Mammary epithelial cell (primary cell): ENCODE results near the gene COP1.
"Not testable (repeated sequence)": the region's sequence is repeated elsewhere in the genome, so short reads cannot be mapped to it uniquely, and the experiment has no call there.

ENCODE experiments used
- EZH2 ChIP-seq: IDR thresholded peaks from 2 replicates; pipeline ENCODE4 v1.6.1; 2012; ENCODE audit warnings: low read length, inconsistent platforms, borderline replicate concordance
- TF ChIP-seq, protein P1 (sequence below), 2 donors: IDR thresholded peaks in 1 of 2; conservative IDR thresholded peaks in 1 of 2; 2 replicates each; pipeline ENCODE4 v1.5.1; 2011 to 2012; ENCODE audit warnings: inconsistent platforms in 2 of 2, low read length in 2 of 2, mild to moderate bottlenecking in 2 of 2, control low read depth in 1 of 2, low read depth in 1 of 2; ENCODE audit not compliant: insufficient read depth in 1 of 2; ENCODE audit errors: extremely low read depth in 1 of 2

DNA sequence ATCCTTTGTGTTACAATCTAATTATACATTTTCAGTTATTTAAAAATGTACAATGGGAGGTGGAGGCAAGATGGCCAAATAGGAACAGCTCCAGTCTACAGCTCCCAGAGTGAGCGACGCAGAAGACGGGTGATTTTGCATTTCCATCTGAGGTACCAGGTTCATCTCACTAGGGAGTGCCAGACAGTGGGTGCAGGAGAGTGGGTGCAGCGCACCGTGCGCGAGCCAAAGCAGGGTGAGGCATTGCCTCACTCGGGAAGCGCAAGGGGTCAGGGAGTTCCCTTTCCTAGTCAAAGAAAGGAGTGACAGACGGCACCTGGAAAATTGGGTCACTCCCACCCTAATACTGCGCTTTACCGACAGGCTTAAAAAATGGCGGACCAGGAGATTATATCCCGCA, 214.9 kb downstream of the COP1 start:
- TF ChIP-seq, protein P1, sequence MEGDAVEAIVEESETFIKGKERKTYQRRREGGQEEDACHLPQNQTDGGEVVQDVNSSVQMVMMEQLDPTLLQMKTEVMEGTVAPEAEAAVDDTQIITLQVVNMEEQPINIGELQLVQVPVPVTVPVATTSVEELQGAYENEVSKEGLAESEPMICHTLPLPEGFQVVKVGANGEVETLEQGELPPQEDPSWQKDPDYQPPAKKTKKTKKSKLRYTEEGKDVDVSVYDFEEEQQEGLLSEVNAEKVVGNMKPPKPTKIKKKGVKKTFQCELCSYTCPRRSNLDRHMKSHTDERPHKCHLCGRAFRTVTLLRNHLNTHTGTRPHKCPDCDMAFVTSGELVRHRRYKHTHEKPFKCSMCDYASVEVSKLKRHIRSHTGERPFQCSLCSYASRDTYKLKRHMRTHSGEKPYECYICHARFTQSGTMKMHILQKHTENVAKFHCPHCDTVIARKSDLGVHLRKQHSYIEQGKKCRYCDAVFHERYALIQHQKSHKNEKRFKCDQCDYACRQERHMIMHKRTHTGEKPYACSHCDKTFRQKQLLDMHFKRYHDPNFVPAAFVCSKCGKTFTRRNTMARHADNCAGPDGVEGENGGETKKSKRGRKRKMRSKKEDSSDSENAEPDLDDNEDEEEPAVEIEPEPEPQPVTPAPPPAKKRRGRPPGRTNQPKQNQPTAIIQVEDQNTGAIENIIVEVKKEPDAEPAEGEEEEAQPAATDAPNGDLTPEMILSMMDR (conservative IDR thresholded peaks at IDR 0.05 in 1 of 2, IDR thresholded peaks at IDR 0.05 in 1 of 2; ENCODE audit: extremely low read depth in 1 of 2, insufficient read depth in 1 of 2, low read depth in 1 of 2, low read length in 2 of 2) = not testable (repeated sequence)
- TF ChIP-seq EZH2 = not testable (repeated sequence)
